Measurements from ENCODE around the gene B3GALNT2. TPM values are rescaled to one million over a fixed set of nuclear protein-coding genes. Genes with fewer than 3 reads are reported as not detected.

Gene B3GALNT2
- total and polyA plus RNA-seq, 2 of the 4 experiments (the other 2 are of a cell fraction), result 11.0 to 32.8 TPM

DNA sequence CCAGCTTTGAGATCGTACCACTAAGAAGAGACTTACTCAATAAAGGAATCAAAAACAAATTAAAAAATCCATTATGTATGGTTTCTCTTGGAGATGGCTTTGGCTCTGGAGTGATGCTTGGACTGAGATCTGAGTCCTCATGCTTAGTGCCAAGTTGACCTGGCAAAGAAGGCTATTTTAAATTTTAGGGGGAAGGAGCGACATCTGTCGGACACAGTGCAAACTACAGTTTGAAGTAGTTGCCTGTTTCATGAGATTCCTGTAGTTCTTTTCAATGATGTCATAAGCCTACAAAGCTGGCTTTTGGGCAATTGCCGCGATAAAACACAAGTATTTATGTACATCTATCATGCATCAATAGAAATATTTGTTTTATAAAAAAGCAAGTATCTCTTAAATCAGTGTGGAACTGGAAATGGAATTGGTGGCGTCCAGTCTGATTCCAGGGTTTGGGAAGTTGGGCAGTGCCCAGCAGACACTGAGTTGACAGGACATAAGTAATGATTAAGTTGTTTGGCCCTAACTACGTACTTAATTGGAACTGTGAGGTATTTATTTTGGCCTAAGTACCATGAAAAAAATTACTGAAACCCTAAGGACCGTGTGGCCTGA lies 87.1 kb downstream of the B3GALNT2 start:
- Histone ChIP-seq H3K9me3 (ENCODE audit: control insufficient read depth, insufficient read depth, low read length) (no peaks in the 10 kb centered on the region), H2BK5ac (ENCODE audit: low read depth, low read length, poor library complexity, severe bottlenecking) (no peak overlapping the region), H2AFZ (replicated peaks; ENCODE audit: low read length, poor library complexity) (no peak overlapping the region), H3K9me1 (ENCODE audit: insufficient read depth, low read length) (0 out of 2 replicates have a peak, but pooled peaks cover 2% of the 10 kb centered on the region), H4K91ac (ENCODE audit: insufficient read depth, low read depth, low read length) (no peak overlapping the region), H4K5ac (ENCODE audit: low read depth, low read length) (no peak overlapping the region), H3K27me3 (ENCODE audit: control insufficient read depth, insufficient read depth, low read length) (no peaks in the 10 kb centered on the region), H3K18ac (ENCODE audit: low read depth, low read length) (no peak overlapping the region), H3K56ac (ENCODE audit: extremely low read depth, insufficient read depth, low read length) (no peak overlapping the region), H3K4me3 (ENCODE audit: insufficient read depth, low read depth, low read length) (no peak overlapping the region), H3K4me2 (ENCODE audit: low read depth, low read length) (0 out of 2 replicates have a peak overlapping the region, but pooled peaks have one; percentile 7), H4K20me1 (ENCODE audit: insufficient read depth, low read length) (no peaks in the 10 kb centered on the region; the same call in 1 of the 2 replicates), H3K9ac (ENCODE audit: low read depth, low read length) (no peak overlapping the region), H3K27ac (ENCODE audit: insufficient read depth, low read length) (no peak overlapping the region), H3K4ac (ENCODE audit: low read depth, low read length) (no peak overlapping the region), H2AK9ac (replicated peaks; ENCODE audit: low read depth, low read length, poor library complexity) (no peak overlapping the region), H2BK120ac (ENCODE audit: low read depth, low read length) (no peak overlapping the region), H4K8ac (ENCODE audit: low read depth in 2 of 2, low read length in 2 of 2) (no peak overlapping the region), H3K23ac (ENCODE audit: low read depth, low read length) (no peak overlapping the region), H3K36me3 (ENCODE audit: control insufficient read depth, insufficient read depth, low read length) (peaks cover 3% of the 10 kb centered on the region; the same call in 1 of the 2 replicates), H3K14ac (replicated peaks; ENCODE audit: low read depth, low read length) (no peak overlapping the region), H3K79me1 (ENCODE audit: low read depth in 1 of 2, low read length in 2 of 2) (peaks cover 7 to 40% of the 10 kb centered on the region in 2 experiments; a peak in 3 of 4 replicates), H2BK15ac (ENCODE audit: low read depth, low read length) (no peak overlapping the region), H3K4me1 (ENCODE audit: control insufficient read depth, insufficient read depth, low read length) (0 out of 2 replicates have a peak, but pooled peaks cover 2% of the 10 kb centered on the region), H2AK5ac (ENCODE audit: low read depth, low read length) (no peak overlapping the region), H2BK20ac (ENCODE audit: low read depth, low read length) (no peak overlapping the region)
- DNase-seq (peak; percentile 86), ATAC-seq (ENCODE audit: low read depth) (peak; percentile 87)
- BruUV-seq (replicated peaks), result no TSS peak
- TF ChIP-seq POLR2A (IDR thresholded peaks at IDR 0.05; ENCODE audit: low read depth, low read length) (0 out of 2 replicates have a peak, but pooled peaks have one; percentile 31), MXI1 (IDR thresholded peaks at IDR 0.05; ENCODE audit: borderline replicate concordance, low read depth, low read length) (0 out of 2 replicates have a peak, but pooled peaks have one; percentile 21), MAFK (IDR thresholded peaks at IDR 0.05; ENCODE audit: low read depth, low read length) (no peak), CHD1 (IDR thresholded peaks at IDR 0.05; ENCODE audit: low read depth, low read length) (no peak), RAD21 (IDR thresholded peaks at IDR 0.05; ENCODE audit: low read length) (peak; percentile 83), RFX5 (IDR thresholded peaks at IDR 0.05; ENCODE audit: low read depth, low read length) (no peak), SMC3 (IDR thresholded peaks at IDR 0.05; ENCODE audit: low read depth, low read length) (peak; percentile 83)
- TF ChIP-seq, protein P1, sequence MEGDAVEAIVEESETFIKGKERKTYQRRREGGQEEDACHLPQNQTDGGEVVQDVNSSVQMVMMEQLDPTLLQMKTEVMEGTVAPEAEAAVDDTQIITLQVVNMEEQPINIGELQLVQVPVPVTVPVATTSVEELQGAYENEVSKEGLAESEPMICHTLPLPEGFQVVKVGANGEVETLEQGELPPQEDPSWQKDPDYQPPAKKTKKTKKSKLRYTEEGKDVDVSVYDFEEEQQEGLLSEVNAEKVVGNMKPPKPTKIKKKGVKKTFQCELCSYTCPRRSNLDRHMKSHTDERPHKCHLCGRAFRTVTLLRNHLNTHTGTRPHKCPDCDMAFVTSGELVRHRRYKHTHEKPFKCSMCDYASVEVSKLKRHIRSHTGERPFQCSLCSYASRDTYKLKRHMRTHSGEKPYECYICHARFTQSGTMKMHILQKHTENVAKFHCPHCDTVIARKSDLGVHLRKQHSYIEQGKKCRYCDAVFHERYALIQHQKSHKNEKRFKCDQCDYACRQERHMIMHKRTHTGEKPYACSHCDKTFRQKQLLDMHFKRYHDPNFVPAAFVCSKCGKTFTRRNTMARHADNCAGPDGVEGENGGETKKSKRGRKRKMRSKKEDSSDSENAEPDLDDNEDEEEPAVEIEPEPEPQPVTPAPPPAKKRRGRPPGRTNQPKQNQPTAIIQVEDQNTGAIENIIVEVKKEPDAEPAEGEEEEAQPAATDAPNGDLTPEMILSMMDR (conservative IDR thresholded peaks at IDR 0.05; ENCODE audit: low read depth, low read length), result peak; percentile 87
- ChIA-PET POLR2A (ENCODE audit: unreplicated experiment) (no interaction called here), CTCF (interaction anchor here (0.6 to 2.4 kb wide), 17 partner anchors 9 to 930 kb away, joined by 3 to 8 read pairs (median 4); partner anchors contain the start of genes ARID4B, GGPS1 and RBM34)
- in situ Hi-C loops (cut with MboI; ENCODE audit: low sequenced_read_pairs) (loop anchor here (5.0 to 10.0 kb wide), 2 partner anchors 165 to 312 kb away; no protein-coding TSS in a partner anchor), intact Hi-C loops (cut with micrococcal nuclease) (loop anchor here (1.0 to 5.0 kb wide), 4 partner anchors 164 to 313 kb away; partner anchors contain the start of gene RBM34), dilution Hi-C loops (cut with HindIII; ENCODE audit: low sequenced_read_pairs, unreplicated experiment) (no loop called here)
- WGBS, 2 experiments (ENCODE audit: extremely low coverage in 2 of 2, insufficient read length in 1 of 2), result 0% methylated on average over 1 of the region's 8 CpGs; no CpG with 5 or more reads in 1 of the 2 experiments

Data from IMR-90 (cell line).